Stimulated activated CD4-positive, alpha-beta T cell treated with anti-CD3 and anti-CD28 coated beads, Interleukin-1b, Interleukin-23, amount 100 ng/mL, for 1 hour (primary cell): ENCODE data around the gene PPFIBP1.
A peak's percentile ranks its signal among the peaks of the same experiment; 100 is the strongest.
"Not testable (repeated sequence)": the region's sequence is repeated elsewhere in the genome, so short reads cannot be mapped to it uniquely, and the experiment has no call there.

ENCODE experiments used
- DNase-seq, 2 donors: peaks; one replicate each; pipeline ENCODE4 v3.0.0-alpha.2; 2020; ENCODE audit warnings: low read depth in 2 of 2

The PPFIBP1 gene

GRCh38 chr12:27709932-27710591, 186.1 kb downstream of the PPFIBP1 start:
- no peak for DNase-seq

GRCh38 chr12:27710592-27711316, 186.7 kb downstream of the PPFIBP1 start, which contains the start of gene MRPS35:
TSS of gene MRPS35 (plus strand) at chr12:27710832. CDS start at chr12:27710844, 12 bp downstream.
- peak; percentile 65 to 78 for DNase-seq

- DNase-seq, result no peak
Measured at GRCh38 chr12:27711317-27711682, 187.3 kb downstream of the PPFIBP1 start.

GRCh38 chr12:27711967-27712366, 188.0 kb downstream of the PPFIBP1 start:
- DNase-seq, result no peak

- no peak for DNase-seq
Measured at GRCh38 chr12:27723212-27723611, 199.2 kb downstream of the PPFIBP1 start.

- no peak for DNase-seq
Measured at GRCh38 chr12:27730097-27730588, 206.1 kb downstream of the PPFIBP1 start.

GRCh38 chr12:27732281-27732680, 208.3 kb downstream of the PPFIBP1 start:
- DNase-seq, result no peak

- no peak for DNase-seq
Measured at GRCh38 chr12:27733052-27733656, 209.1 kb downstream of the PPFIBP1 start.

GRCh38 chr12:27733791-27734190, 209.8 kb downstream of the PPFIBP1 start:
- no peak for DNase-seq

GRCh38 chr12:27734321-27734720, 210.3 kb downstream of the PPFIBP1 start:
- DNase-seq, result not testable (repeated sequence)

- no peak for DNase-seq
Measured at GRCh38 chr12:27743601-27744000, 219.6 kb downstream of the PPFIBP1 start.
